ENCODE measurements around the gene CFLAR. TPM values are rescaled to one million over a fixed set of nuclear protein-coding genes. Genes with fewer than 3 reads are reported as not detected.
"Not testable (repeated sequence)": the region's sequence is repeated elsewhere in the genome, so short reads cannot be mapped to it uniquely, and the experiment has no call there.

CFLAR gene
- total RNA-seq, 6 experiments from 2014 or later = 56.0 to 65.1 (median 59.1) TPM

DNA sequence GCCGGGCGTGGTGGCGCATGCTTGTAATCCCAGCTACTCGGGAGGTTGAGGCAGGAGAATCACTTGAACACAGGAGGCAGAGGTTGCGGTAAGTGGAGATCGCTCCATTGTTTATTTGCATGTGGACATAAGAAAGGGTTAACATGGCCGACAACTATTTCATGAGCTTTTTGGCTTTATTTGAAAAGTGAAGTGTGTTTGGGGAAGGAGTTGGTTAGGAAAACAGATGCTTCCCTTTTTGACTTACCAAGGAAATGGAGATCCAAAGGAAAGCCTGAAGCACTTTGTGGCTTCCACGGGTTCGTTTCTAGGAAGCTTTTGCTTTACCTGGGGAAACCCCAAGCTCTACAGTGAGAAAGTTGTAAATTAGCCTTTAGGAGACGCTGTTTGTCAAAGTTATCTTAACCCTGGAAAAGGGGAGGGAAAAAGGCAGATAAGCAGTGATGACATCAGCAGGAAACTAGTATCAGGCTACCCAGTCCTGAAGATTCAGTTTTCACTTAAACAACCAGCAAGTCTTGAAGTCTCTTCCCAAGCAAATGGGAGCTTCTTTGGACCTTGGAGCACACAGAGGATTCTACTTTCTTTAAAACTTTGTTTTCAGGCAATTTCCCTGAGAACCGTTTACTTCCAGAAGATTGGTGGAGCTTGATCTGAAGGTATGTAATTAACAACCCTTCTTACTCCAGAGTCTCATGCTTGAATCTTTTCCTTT lies 66.8 kb downstream of the CFLAR start, which contains the start of gene CASP10:
Gene CASP10 (plus strand): TSS at position 492 of the 715 bp plus-strand sequence. CDS start 2,637 bp downstream, outside the sequence.
- H3K9me3 Mint-ChIP-seq = no peaks in the 10 kb centered on the region
- H3K27ac Mint-ChIP-seq = peak within 1 kb of the TSS; percentile 58; the same call in 1 of the 2 replicates
- TF ChIP-seq, protein P1, sequence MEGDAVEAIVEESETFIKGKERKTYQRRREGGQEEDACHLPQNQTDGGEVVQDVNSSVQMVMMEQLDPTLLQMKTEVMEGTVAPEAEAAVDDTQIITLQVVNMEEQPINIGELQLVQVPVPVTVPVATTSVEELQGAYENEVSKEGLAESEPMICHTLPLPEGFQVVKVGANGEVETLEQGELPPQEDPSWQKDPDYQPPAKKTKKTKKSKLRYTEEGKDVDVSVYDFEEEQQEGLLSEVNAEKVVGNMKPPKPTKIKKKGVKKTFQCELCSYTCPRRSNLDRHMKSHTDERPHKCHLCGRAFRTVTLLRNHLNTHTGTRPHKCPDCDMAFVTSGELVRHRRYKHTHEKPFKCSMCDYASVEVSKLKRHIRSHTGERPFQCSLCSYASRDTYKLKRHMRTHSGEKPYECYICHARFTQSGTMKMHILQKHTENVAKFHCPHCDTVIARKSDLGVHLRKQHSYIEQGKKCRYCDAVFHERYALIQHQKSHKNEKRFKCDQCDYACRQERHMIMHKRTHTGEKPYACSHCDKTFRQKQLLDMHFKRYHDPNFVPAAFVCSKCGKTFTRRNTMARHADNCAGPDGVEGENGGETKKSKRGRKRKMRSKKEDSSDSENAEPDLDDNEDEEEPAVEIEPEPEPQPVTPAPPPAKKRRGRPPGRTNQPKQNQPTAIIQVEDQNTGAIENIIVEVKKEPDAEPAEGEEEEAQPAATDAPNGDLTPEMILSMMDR (IDR thresholded peaks at IDR 0.05) = peak; percentile 65
- H3K36me3 Mint-ChIP-seq (ENCODE audit: low read depth) = no peaks in the 10 kb centered on the region
- H3K27me3 Mint-ChIP-seq (ENCODE audit: insufficient read depth) = peaks cover 1% of the 10 kb centered on the region
- H3K4me1 Mint-ChIP-seq (ENCODE audit: low read depth) = peaks cover 12% of the 10 kb centered on the region
- peak within 1 kb of the TSS; percentile 82 for H3K4me3 Mint-ChIP-seq
- DNase-seq = peak; percentile 33

DNA sequence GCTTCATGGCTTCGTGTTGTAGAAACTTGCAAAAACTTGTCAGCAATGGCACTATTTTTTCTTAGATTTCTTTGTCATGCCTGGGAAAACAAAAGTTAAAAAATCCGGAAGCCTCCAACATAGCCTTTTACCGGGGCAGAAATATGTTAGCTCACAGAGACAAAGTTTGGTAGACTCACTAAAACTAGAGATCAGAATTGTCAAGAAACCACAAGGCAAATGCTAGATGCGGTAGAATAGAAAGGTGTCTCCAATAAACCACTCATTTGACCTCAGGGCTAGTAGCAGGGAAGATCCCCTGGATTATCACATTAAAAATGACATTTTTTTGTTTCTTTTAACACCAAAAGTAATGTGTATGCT lies 67.4 kb downstream of the CFLAR start:
- H3K4me3 Mint-ChIP-seq = peak overlapping the region; percentile 82
- DNase-seq = no peak
- H3K27ac Mint-ChIP-seq = peak overlapping the region; percentile 58; the same call in 1 of the 2 replicates
- TF ChIP-seq, protein P1 (IDR thresholded peaks at IDR 0.05) = no peak
- H3K9me3 Mint-ChIP-seq = no peaks in the 10 kb centered on the region; the same call in 1 of the 2 replicates
- peaks cover 12% of the 10 kb centered on the region for H3K4me1 Mint-ChIP-seq (ENCODE audit: low read depth)
- H3K36me3 Mint-ChIP-seq (ENCODE audit: low read depth) = peaks cover 1% of the 10 kb centered on the region; the same call in 1 of the 2 replicates
- H3K27me3 Mint-ChIP-seq (ENCODE audit: insufficient read depth) = peaks cover 1% of the 10 kb centered on the region

- peak overlapping the region; percentile 51; the same call in 1 of the 2 replicates for H3K4me3 Mint-ChIP-seq
- H3K27ac Mint-ChIP-seq; H3K27me3 Mint-ChIP-seq (ENCODE audit: insufficient read depth); H3K9me3 Mint-ChIP-seq; H3K36me3 Mint-ChIP-seq (ENCODE audit: low read depth); DNase-seq: not testable (repeated sequence)
- peaks cover 12% of the 10 kb centered on the region for H3K4me1 Mint-ChIP-seq (ENCODE audit: low read depth)
These were observed 67.9 kb downstream of the CFLAR start for GRCh38 chr2:201183835-201184234.

DNA sequence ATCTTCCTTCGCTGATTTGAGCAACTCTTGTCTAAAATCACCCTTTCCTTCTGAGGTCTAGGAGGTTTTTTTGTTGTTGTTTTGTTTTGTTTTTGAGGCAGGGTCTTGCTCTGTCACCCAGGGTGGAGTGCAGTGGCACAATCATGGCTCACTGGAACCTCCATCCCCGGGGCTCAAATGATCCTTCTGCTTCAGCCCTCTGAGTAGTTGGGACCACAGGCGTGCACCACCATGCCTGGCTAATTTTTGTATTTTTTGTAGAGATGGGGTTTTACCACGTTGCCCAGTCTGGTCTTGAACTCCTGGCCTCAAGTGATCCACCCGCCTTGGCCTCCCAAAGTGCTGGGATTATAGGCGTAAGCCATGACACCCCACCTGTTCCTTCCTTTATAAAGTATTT lies 68.3 kb downstream of the CFLAR start:
- not testable (repeated sequence) for H3K27me3 Mint-ChIP-seq (ENCODE audit: insufficient read depth); H3K4me3 Mint-ChIP-seq
- H3K4me1 Mint-ChIP-seq (ENCODE audit: low read depth) = peaks cover 12% of the 10 kb centered on the region

DNA sequence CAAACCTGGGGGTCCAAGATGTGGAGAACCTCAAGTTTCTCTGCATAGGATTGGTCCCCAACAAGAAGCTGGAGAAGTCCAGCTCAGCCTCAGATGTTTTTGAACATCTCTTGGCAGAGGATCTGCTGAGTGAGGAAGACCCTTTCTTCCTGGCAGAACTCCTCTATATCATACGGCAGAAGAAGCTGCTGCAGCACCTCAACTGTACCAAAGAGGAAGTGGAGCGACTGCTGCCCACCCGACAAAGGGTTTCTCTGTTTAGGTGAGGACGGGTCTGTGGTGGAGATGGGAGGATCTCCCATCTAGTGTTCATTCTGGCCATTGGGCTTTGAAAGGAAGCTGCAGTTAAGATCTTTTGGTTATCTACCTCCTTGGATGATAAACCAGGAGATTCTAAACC lies 69.9 kb downstream of the CFLAR start:
- H3K9me3 Mint-ChIP-seq = no peaks in the 10 kb centered on the region; the same call in 1 of the 2 replicates
- H3K36me3 Mint-ChIP-seq (ENCODE audit: low read depth) = peaks cover 4% of the 10 kb centered on the region; the same call in 1 of the 2 replicates
- peaks cover 12% of the 10 kb centered on the region for H3K4me1 Mint-ChIP-seq (ENCODE audit: low read depth)
- TF ChIP-seq, protein P1 (IDR thresholded peaks at IDR 0.05) = no peak
- no peak overlapping the region for H3K4me3 Mint-ChIP-seq
- no peak overlapping the region for H3K27ac Mint-ChIP-seq
- no peak for DNase-seq
- H3K27me3 Mint-ChIP-seq (ENCODE audit: insufficient read depth) = peaks cover 1% of the 10 kb centered on the region

More for the DNA sequence above, 68.3 kb downstream of the CFLAR start:
- not testable (repeated sequence) for H3K27ac Mint-ChIP-seq; H3K9me3 Mint-ChIP-seq; H3K36me3 Mint-ChIP-seq (ENCODE audit: low read depth); DNase-seq

GRCh38 chr2:201186982-201187381 lies 71.0 kb downstream of the CFLAR start:
- Mint-ChIP-seq H3K27me3 (ENCODE audit: insufficient read depth) (peaks cover 1% of the 10 kb centered on the region), H3K9me3 (no peaks in the 10 kb centered on the region; the same call in 1 of the 2 replicates), H3K27ac (no peak overlapping the region), H3K4me1 (ENCODE audit: low read depth) (peaks cover 12% of the 10 kb centered on the region), H3K36me3 (ENCODE audit: low read depth) (peaks cover 4% of the 10 kb centered on the region; the same call in 1 of the 2 replicates), H3K4me3 (no peak overlapping the region)
- DNase-seq = no peak
- TF ChIP-seq, protein P1 (IDR thresholded peaks at IDR 0.05) = no peak

Measured in HFFc6 (cell line).